ENCODE data around the gene CFAP46.
"Not testable (repeated sequence)": the region's sequence is repeated elsewhere in the genome, so short reads cannot be mapped to it uniquely, and the experiment has no call there.

Gene CFAP46

DNA sequence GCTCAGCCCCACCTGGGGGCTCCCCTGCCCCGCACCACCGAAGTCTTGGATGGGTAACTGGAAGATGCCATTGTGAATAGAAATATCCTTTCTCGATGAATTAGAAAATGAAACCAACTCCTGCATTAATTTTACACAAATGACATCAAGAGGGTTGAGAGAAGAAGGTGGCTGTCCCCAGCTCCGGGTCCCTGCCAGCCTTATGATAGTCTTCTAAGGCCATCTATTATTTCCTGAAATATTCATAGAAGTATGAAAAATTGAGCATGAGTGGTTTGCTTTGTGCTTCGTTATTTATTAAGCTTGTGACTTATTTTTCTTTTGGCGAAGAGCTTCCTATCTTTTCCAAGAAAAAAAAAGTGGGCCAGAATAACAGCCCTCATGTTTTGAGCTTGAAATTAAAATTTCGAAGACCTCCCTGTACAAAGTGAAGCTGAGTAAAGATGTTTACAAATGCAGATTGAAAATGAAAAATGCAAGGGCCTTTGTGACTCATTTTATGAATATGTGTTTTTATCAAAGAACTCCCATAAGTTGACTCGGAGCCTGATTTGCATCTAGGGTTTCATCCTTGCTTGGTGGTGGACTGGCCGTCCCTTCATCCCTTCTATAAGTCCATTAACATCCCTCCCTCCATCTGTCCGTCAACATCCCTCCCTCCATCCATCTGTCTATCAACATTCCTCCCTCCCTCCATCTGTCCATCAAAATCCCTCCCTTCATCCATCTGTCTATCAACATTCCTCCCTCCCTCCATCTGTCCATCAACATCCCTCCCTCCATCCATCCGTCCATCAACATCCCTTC is 20.5 kb upstream of the CFAP46 start:
- no peak for DNase-seq

GRCh38 chr10:132961787-132962622 is 19.6 kb upstream of the CFAP46 start:
- DNase-seq, result no peak

DNA sequence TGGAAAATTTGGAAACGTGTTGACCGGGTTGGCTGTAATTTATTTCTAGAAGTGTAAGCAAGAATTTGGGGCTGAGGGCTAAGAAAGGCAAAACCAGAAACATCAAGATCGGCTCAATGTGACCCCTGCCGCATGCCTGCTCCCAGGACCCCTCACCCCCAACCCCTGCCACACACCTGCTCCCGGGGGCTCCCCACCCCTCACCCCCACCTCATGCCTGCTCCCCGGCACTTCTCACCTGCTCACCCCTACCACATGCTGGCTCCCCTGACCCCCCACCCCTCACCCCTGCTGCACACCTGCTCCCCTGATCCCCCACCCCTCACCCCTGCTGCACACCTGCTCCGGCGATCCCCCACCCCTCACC is 19.0 kb upstream of the CFAP46 start:
- no peak for DNase-seq

- no peak for DNase-seq
Measured at GRCh38 chr10:132960631-132961419, 18.5 kb upstream of the CFAP46 start.

DNA sequence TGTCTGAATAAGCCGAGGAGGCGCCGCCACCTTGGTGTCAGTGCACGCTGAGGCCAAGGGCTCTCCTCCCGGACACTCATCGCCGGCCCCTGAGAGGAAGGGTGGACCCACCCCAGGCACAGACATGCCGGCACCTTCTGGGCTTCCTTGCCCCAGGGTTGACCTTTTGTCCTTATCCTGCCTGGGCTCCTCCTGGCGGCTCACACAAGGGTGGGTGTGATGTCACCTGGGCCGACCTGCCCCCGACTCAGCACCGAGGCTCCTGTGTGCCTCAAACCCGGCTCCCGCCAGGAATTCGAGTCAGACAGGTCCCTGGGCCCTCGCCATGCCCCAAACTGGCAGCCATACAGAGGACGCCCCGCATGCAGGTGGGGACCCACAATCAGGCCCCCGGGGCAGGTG is 17.7 kb upstream of the CFAP46 start:
- DNase-seq, result no peak

GRCh38 chr10:132959559-132959961 is 17.2 kb upstream of the CFAP46 start:
- DNase-seq, result no peak

DNA sequence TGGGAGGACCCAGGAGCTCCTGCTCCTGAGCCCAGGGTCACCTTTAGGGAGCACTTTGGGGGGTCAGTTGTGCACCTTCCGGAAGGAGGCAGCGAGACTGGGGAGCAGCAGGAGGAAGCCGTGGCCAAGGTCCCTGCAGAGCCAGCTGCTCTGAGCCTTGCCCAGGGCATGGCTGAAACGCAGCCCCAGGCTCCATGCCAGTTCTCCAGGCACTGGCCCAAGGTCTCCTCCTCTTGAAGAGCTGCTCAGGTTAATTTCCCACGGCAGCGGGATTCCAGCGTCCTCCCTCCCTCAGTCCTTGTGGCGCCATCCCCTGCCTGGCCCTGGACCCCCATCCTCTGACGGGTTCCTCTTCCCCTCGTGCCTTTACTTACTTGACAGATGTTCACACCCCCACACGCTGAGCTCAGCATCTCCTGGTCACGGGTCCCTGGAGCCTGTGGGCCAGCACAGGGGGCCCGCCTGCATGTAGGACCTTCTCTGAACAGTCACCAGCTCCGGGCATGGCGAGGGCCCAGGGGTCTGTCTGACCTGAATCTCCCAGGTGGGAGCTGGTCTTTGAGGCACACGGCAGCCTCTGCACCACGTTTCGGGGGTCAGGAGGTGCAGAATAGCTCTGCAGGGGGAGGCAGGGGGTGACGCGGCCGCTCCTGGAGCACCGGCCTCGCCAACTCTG is 16.7 kb upstream of the CFAP46 start:
- DNase-seq, result no peak

- no peak for DNase-seq
Measured at GRCh38 chr10:132957981-132958882, 15.9 kb upstream of the CFAP46 start.

GRCh38 chr10:132957131-132957530 is 14.8 kb upstream of the CFAP46 start:
- DNase-seq, result no peak

DNA sequence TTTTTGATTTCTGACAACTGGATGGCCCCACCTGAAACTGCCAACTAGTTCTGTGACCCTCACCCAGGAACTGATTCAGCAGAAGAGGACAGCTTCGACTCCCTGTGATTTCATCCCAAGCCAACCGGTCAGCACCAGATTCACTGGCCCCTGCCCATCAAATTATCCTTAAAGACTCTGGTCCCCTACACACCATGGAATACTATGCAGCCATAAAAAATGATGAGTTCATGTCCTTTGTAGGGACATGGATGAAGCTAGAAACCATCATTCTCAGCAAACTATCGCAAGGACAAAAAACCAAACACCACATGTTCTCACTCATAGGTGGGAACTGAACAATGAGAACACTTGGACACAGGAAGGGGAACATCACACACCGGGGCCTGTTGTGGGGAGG is 13.9 kb upstream of the CFAP46 start:
- not testable (repeated sequence) for DNase-seq

GRCh38 chr10:132955479-132955878 is 13.1 kb upstream of the CFAP46 start:
- no peak for DNase-seq

GRCh38 chr10:132953428-132953827 is 11.1 kb upstream of the CFAP46 start:
- DNase-seq, result no peak

- DNase-seq, result no peak
Measured at GRCh38 chr10:132951926-132952325, 9.6 kb upstream of the CFAP46 start.

DNA sequence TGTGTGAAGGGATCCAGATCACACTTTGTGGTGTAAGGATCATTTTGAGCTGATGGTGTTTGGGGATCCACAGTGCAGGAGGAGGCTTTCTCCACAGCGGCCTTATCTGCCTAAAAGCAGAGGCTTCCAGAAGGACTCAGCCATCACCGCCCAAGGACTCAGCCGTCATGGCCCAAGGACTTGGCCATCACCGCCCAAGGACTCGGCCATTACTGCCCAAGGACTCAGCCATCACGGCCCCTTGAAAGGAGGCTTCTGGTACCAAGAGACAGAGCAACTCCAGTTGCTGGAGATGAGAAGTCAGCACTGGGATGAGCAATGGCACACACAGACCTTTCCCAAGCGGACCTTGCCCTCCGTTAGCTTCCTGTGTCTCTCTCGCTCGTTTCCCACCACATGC is 6.0 kb upstream of the CFAP46 start:
- no peak for DNase-seq

DNA sequence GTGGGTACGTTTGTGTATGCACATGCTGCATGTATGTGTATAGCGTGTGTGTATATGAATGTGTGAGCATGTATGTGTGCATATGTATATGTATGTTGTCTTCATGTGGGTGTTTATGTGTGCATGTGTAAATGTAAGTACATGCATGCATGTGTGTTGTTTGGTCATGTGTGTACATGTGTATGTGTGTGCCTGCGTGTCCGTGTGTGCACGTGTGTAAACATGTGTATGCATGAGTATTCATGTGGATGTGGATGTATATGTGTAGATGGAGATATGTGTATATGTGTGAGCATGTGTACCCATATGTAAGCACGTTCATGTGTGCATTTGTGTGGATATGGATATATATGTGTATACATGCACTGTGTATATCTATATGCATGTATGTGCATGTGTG is 5.5 kb upstream of the CFAP46 start:
- no peak for DNase-seq

DNA sequence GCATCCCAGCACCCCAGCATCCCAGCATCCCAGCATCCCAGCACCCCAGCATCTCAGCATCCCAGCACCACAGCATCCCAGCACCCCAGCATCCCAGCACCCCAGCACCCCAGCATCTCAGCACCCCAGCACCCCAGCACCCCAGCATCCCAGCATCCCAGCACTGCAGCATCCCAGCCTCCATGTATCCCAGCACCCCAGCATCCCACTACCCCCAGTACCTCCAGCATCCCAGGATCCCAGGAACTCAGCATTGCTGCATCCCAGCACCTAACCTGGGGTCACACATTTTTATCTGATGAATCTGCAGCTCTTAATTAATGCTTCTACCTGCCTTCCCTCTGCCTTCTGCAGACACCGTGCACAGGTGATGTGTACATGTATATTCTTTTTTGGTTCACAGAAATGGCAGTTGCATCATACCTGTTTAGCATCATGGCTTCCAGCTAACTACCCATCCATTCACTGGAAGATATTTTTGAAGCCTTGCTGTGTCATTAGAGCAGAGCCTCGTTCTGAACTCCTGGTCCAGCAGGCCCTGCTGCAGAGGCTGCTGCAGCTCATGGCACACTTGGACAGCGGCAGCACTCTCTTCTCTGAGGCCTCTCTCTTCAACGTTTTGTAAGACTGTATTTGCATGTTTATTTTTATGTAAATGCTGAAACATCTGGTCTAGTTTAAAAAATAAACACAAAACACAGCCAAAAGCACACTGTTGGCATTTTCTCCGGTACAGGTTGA is 4.6 kb upstream of the CFAP46 start:
- no peak for DNase-seq

GRCh38 chr10:132946311-132946710 is 3.9 kb upstream of the CFAP46 start:
- DNase-seq, result no peak

GRCh38 chr10:132945894-132946255 is 3.5 kb upstream of the CFAP46 start:
- DNase-seq, result no peak

DNA sequence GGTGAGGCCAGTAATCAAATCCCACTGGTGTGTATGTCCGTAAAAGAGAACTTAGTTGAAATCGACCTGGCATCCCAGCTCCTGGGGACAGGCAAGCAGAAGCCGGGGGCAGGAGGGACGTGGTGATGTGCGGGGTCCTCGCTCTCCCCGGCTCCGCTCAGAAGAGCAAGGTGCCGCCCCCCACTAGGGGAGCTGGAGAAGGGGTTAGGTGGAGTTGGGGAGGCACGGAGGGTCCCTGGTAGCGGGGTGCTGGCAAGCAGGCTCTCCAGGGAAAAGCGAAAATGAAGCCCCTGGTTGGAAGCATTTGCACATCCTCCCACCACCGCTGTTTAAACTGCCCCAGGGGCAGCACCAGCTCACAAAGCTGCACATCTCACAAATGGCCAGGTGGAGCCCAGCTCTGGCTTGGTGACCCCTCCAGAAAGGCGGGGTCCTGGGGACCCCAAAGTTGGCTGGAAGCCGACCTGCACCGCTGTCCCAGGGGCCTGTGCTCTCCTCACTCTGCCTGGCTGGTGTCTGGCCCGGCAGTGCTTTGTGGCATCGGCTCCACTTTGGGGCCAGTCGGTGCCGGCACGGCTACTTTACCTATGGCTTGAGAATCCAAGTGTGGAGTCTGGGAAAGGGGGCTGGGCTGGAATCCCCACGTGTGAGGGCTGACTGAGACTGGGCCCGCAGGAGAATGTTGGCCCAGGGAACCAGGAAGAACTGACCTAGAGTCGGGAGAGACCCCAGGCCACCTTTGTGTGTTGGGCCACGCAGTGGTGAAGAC is 2.9 kb upstream of the CFAP46 start:
- no peak for DNase-seq

GRCh38 chr10:132944510-132944909 is 2.1 kb upstream of the CFAP46 start:
- no peak for DNase-seq
